Left kidney (tissue), 2 donors: Measurements from ENCODE around the gene TMEM266. TPM values are rescaled to one million over a fixed set of nuclear protein-coding genes. Genes with fewer than 3 reads are reported as not detected.

ENCODE experiments used
- DNase-seq: peaks from one replicate; pipeline ENCODE4 v3.0.0-alpha.2; 2013
- polyA plus RNA-seq: library from polyadenylated mRNA; unstranded; fragments of 120-200 nt; gene quantifications from one replicate; pipeline ENCODE4 v1.2.1, GENCODE V29; 2013; ENCODE audit not compliant: insufficient read length

The TMEM266 gene
- polyA plus RNA-seq, 1 donor: 12.3 TPM

DNA sequence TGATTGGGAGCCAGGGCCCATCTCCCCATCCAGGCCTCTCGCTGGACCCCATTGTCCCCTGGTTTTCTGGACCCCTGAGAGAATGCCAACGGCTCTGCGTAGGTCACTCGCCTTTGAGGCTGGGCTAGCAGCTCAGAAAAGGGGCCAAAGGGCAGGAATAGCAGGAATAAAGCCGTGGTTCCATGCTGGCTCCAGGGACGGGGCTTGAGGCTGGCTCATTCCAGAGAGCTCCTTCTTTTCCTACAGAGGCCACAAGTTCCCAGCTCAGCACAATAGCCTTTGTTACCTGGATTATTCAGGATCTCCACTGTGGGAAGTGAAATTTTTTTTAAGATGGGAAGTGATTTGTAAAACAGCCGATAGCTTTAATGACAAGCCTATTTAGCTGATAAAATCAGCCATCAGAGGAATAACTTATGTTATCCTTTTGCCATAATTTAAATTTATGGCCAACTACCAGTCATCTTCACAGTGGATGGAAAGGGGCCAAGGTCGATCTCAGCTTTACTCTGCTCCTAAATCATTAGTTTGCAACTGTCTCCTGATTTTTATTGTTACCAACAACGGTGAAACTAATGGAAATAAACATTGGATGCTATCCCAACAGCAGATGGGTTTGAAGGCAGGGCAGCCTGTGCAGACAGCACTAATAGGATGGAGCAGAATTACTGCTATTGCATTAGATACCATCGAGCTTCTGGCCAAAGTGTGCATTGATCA lies 124.3 kb downstream of the TMEM266 start:
- DNase-seq: no peak

DNA sequence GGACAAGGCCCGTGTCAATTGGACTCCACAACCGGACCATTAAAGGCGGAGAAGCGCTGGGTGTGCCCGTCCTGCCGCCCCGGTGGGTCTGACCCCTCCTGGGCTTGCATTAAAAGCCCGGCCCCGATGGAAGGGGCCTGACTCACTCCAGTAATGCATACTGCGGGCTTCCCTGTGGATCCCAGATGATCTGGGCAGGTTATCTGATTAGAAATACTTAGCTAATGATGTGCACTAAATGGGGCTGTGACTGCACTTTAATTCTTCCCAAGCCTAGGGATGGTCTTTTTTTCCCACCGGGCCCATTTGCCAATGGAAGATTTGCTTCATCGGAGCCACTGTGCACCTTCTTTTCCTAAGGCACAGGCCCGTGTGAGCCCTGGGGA lies 124.9 kb downstream of the TMEM266 start:
- DNase-seq: no peak

DNA sequence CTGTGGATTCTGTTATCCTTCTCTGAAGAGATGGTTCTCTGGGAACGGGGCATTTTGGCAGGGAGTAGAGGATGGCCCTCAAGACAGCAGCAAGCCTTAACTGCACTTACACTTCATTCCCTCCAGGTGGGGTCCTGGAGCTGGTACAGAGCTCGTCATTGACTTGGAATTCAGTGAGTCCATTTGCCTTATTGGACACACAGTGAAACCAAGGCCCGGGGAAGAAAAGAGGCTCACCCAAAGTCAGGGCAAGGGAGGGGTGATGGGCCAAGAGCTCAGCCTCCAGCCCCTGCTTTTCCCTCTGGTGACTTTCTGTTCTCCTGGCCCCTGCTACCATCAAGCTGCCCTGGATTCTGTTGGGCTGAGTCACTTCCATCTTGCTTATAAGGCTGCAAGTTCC lies 125.9 kb downstream of the TMEM266 start:
- DNase-seq: no peak

DNA sequence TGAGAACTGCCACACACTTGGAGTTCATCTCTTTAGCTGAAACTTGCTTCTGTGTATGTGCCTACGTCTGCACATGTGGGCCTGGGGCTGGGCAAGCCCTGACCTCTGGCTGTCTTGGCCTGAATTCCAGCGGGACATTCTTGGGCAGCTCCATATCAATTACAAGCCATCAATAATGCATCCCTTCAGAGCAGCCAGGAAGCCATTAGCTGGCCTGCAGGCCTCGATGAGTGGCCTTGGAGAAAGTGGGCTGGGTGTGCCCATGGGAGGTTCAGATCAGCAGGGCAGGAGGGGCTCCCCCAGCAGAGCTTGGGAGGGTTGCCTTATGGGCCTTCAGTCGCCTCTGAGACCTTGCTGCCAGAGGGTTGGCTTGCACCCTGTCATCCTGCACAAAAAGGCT lies 127.4 kb downstream of the TMEM266 start:
- DNase-seq: no peak

DNA sequence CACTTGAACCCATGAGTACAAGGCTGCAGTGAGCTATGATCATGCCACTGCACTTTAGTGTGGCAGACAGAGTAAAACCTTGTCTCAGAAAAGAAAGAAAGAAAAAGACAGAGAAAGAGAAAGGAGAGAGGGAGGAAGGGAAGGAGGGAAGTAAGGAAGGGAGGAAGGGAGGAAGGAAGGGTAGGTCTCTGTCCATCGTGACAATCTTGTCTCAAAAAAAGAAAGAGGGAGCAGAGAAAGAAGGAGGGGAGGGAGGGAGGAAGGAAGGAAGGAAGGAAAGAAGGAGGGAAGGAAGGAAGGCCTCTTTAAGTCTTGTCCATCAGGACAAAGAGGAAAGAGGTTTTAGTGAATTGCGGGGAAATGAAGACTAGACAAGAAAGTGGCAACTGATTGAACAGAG lies 129.3 kb downstream of the TMEM266 start:
- no peak for DNase-seq

DNA sequence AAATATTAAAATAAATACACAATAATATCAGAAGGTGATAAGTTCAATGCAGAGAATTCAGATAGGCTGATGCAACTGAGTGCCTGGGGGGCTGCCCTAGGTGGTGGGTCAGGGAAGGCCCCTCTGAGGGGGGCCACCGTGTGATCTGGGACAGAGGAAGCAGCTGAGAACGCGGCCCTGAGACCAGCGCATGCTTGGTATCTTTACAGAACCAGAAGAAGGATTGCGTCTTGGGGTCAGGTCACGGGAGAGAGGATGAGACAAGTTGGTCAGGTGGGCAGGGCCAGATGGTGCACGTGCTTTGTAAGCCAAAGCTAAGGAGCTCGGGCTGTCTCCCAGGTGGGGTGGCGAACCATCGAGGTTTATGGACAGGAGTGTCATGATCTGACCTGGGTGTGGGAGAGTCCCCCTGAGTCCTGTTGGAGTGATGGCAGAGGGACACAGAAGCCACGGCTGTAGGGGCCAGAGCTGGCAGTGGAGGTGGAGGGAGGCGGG lies 130.3 kb downstream of the TMEM266 start:
- DNase-seq: no peak

DNA sequence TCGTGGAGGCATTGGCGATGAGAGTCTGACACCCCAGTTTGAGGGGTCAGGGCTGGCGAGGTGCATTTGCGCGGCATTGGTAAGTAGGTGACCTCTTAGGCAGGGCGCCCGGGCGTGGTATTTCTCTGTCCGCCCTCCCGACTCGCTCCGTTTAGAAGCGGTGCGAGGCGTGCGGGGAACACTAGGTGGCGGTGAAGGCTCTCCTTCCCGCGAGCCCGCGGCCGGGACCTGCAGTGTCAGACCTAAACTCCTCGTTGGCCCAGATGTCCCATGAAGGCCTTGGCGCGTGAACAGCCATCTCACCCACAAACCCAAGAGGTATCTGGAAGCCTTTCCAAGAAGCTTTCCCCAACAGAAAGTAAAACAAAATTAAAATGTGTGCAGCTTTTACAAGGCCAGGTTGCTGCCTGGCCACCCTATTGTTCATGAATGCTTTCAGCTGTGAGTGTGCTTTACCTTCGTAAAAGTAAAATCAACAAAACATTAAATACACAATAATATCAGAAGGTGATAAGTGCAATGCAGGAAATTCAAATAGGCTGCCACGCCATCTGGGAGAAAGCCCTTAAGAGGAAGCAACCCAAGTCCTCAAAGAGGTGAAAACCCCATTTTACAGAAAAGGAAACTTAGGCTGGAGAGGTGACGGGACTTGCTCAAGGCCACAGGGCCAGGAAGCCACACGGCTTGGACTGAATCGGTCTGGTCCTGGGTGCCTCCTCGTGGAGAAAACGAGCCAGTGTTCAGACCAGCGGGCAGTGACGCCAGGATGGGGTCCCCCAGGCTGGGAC lies 131.2 kb downstream of the TMEM266 start:
- peak; percentile 56 for DNase-seq

DNA sequence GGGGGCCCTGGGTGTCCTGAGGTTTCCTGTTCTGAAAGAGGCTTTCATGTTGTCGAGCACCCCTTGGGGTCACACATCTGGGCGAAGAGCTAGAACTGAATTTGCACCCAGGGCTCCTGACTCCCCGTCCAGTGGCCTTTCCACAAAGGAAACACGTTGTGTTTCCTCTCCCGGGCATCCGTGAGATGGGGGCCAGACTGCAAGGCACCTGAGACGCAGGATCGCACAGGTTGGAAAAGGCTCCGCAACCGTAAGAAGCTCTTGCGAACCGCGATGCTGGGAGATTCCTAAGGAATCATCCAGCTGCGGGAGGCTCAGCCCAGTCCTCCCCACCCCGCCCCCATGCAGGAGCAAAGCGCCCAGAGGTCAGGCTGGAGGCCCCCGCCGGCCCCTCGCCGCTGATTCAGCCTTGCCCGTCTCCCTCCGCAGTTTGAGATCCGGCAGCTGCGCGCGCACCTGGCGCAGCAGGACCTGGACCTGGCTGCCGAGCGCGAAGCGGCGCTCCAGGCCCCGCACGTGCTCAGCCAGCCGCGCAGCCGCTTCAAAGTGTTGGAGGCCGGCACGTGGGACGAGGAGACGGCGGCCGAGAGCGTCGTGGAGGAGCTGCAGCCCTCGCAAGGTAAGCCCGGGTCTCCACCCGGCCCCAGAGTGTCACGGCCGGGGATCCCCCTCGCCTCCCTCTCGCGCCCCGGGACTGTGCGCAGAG lies 131.9 kb downstream of the TMEM266 start:
- no peak for DNase-seq

DNA sequence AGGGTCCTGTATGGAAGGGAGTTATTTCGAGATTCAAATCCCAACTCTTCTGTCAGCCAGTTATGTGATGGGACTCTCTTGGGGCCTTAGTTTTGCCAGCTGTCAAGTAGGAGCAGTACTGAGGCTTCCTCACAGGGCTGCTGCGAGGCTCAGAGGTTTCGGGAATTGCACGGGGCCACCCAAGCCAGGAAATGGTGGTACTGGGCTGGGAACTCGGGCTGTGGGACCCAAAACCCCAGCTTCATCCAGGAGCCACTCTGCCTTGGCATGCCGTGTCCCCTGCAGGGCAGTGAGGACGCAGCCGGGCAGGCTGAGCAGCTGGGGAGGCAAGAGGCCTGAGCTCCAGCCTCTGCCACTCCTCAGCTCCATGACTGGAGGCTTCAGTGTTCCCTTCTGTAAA lies 132.9 kb downstream of the TMEM266 start:
- DNase-seq: no peak

DNA sequence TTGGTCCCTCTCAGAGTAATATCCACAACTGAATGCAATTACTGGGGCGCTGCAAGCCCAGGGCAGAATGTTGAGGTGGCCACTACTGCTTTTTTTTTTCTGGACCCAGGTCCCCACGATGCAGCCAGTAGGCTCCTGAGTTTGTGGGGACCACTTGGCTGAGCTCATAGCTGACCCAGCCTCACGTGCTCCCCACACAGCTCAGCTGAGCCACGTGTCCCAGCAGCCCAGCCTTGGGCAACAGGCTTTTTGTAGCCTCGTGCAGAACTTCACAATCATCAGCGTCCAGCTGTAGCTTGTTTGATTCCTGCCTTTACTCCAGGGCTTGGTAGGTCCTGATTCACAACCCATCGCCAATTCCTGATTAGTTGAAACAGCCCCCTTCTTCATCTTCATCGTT lies 134.1 kb downstream of the TMEM266 start:
- no peak for DNase-seq

DNA sequence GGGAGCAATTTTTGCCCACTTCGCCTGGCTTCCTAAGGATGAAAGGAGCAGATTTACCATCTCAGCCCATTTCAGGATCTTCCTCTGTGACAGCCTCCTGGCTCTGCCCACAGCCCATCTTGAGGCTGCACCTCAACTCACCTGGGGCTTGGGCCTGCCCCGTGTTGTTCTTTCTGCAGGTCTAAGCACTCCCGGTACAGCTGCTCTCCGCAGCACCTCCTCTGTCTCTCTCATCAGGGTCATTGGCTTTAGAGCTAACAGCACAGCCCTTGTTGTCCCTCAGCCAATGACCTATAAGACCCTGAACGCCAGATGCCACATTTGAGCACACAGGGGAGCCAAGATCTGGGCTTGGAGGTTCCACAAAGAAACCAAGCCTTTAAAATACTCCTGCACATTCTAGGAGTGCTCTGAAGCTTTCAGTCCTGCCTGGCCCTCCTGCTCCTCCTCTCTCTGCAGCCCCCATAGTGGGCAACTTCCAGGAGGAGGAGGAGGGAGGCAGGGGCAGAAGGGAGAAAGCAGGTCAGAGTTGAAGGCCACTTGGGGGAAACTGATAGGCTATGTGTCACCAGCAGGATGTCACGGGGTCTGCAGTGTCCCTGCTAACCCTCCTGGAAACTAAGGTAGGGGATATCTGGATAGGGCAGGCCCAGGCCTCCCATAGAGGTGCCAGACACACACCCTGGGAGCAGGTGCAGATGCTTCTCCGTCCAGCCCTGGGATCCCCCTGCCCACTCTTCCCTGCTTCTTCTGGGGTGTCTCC lies 135.9 kb downstream of the TMEM266 start:
- no peak for DNase-seq

DNA sequence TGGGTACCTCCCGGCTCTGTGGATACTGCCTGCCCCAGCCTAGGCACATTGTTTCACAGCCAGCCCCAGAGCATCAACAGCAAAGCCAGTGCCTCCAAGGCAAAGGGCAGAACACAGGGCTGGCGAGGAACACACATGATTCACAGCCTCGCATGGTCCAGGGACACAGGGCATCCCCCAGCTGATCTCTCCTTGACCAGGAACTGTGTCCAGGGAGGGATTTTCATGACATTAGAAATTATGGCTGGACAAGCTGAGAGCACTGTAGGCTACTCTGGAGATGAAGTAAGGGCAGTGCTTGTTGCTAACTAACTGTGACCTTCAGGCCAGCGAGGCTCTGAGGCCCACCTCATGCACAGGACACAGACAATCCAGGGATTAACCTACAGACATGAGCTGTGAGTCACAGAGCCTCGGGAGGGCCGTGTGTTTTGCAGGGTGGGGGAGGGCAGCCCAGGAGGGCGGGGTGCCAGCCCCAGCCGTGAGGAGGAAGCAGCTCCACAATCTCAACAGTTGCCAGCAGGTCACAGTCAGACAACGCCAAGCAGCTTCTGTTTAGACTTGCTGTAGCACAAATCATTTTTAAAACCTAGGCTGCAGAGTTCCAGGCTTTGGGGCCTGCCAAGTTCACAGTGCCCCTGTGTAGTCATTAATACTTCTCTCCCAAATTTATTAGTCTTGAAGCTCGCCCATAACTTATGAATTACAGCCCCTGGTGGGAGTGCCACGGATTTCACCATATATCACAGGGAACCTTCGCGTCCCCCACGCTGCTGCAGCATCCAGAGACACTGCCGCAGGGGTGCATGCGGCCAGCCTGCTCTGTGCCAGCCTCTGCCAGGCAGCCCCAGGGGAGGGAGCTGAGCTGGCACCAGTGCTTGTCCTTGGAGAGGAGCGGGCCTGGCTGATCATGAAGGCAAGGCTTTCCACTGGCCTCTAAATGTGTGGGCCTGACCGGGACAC lies 136.8 kb downstream of the TMEM266 start:
- DNase-seq: peak; percentile 74

DNA sequence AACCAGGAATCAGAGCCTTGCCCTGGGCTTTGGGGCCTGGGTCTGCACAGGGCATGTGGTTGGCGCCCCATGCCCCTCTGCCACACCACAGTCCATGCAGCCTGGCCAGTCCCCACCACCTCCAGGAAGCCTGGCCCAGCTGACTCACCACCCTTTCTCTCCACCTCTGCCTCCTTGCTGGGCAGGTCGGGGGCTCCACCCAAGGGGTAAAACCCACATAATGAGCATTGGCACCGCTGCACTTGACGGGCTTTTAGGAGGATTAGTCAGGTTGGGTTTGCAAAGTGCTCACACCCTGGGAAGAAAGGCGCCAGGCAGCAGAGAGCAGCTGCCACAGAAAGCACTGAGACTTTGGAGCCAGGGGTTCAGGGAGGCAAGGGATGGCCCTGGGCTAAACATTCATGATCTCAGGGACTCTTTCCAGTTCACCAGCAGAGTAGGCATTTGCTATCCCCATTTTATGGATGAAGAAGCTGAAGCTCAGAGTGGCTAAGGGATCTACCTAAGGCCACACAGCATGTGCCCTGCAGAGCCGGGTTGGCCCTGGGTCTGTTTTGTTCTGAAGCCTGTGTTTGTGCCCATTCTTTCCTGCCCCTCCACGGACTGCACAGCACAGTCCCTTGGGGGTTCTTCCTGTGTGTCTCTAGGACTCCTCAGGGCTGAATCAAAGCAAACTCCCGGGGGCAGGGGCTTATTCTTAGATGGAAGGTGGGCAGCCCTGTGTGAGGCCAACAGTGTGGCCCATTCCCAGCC lies 138.1 kb downstream of the TMEM266 start:
- no peak for DNase-seq

DNA sequence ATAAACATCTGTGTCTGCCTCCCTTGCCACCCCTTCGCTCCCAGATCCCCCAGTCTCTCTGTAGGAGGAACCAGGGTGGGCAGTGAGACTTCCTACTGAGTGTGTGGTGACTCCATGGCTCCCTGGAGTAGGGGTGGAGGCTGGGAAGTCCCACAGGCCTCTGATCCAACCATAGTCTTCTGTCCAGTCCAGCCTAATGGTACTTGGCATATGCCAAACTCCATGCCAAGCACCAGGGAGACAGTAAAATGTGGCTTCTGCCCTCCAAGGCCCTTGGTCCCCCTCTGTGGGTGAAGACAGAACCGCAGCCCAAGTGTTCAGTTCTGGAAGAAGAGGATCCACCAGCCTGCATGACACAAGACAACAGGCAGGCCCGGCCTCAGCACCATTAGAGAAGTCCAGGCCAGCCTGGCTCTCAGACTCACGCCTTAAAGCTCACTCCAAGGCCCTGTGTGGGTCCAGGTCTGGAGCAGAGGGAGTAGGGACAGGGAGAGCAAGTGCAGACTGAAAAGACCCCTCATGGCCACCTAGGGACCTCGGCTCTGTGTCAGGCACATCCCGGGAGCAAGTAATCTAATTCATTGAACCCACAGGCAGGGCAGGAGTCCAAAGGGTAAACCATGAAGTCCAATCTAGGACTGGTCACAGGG lies 138.8 kb downstream of the TMEM266 start:
- DNase-seq: no peak

DNA sequence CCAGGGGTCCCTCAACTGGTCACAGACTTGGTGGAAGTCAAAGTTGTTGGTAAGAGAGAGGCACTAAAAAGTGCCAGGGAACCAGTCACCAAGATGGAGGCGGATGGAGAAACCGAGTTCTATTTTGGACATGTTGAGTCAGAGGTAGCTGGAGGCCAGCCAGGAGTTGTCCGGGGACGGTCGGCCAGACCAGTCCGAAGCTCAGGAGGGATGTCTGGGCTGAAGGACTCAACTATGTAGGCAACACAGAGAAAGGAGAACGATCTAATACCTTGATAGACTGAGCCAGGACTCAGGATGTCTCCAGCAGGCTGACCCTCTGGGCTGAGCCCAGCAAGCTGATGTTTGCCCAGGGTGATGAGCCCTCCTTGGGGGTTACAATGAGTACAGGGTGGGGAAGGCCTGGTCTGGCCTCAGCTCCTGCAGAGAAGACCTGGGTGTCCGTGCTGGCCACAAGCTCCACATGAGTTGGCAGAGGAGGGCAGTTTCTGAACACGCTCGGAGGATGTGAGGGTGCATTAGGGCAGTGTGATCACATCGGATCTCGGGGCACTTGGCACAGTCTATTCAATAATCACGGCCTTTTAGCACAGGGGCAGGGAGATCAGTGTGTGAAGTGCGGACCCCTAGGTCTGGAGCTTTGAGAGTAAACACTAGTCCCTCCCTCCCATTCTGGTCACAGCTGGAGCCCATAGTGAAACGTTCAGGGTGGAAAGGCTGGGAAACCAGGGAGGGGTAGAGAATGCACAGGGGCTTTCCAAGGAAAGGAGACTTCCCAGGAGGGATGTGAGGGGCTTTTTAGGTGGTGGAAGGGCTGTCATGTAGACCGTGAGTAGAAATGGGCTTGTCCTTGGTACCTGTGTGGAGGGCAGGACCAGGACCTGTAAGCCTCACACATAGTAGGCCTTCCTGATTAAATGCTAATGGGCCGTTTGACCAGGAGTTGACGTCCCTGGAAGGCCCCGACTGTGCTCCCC lies 139.6 kb downstream of the TMEM266 start:
- DNase-seq: no peak

DNA sequence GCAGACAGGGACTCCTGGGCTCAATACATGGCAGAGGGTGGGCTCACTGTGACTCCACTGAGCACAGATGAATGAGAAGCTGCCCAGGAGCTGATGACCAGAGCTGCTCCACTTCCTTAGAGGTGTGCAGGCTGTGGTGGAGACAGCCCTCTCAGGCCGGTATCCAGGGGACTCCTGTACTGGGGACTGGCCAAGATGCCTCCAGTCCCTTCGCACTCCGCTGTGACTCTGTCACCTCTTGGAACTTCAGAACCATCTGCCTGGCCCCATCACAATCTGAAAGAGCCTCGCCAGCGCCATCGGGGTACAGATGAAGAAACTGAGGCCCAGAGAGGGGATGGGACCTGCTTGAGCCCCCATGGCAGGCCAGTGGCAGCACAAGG lies 140.3 kb downstream of the TMEM266 start:
- no peak for DNase-seq

DNA sequence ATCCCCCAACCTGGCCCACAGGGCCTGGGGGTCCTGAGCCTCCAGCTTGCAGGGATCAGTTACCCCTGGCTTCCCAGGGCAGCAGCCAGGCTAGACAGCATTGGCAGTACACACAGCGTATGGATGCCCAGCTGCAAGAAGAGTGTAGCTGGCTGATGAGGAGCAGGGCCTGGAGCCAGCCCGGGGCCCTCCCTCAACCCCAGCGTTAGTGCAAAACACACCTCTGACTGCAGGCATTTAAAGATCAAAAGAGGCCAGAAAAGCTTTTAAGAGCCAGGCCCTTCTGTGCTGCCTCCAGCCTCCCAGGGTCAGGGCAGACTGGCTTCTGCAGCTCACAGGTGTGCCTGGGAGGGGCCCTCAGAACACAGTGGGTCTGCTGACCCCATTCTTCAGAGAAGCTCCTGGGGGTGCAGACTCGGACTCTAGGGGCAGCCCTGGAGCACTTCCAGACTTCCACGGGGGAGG lies 140.9 kb downstream of the TMEM266 start:
- no peak for DNase-seq

DNA sequence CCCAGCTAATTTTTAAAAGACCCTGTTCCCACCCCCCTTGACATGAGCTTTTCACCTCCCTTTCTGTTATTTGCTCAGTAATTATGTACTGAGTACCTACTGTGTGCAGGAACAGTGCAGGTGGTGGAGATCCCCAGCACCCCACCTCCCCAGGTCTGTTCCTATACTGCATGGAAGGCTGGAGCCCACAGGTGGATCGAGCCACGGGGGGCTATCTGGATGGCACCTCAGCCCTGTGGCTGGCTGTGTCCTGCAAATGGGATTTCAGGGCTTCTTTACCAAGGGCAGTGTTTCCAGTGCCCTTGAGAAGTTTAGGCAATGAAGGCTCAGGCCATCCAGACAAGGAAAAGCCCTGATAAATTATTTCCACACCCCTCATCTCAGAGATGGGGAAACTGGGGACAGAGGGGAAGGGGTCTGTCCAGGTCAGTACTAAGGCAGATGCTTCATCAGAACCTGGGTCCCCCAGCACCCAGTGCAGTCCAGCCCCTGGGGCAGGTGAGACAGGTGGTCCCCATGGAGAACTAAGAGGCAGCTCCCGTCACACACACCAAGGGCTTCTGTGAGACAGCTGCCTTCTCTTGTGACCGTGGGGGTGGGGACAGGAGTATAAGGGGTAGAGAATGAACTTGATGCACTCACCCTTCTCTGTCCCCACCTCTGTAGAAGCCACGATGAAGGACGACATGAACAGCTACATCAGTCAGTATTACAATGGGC lies 141.9 kb downstream of the TMEM266 start:
- DNase-seq: no peak
